HG03521 (cell line): ENCODE data around the gene OR10G3.

Experiments used
- ATAC-seq: cut with Tn5 transposase; IDR thresholded peaks from one replicate; pipeline ENCODE4 v1.9.1; 2021; ENCODE audit warnings: mild to moderate bottlenecking, moderate library complexity; ENCODE audit not compliant: unreplicated experiment

Gene OR10G3

GRCh38 chr14:21536418-21537089, 43.3 kb downstream of the OR10G3 start:
- ATAC-seq: no peak

- ATAC-seq: no peak
These were observed 44.1 kb downstream of the OR10G3 start for GRCh38 chr14:21535545-21536417.

GRCh38 chr14:21534576-21534975, 45.3 kb downstream of the OR10G3 start:
- ATAC-seq: no peak

GRCh38 chr14:21533294-21533693, 46.6 kb downstream of the OR10G3 start:
- ATAC-seq: no peak

- ATAC-seq: no peak
These were observed 50.4 kb downstream of the OR10G3 start for GRCh38 chr14:21529515-21529914.

GRCh38 chr14:21528381-21529348, 51.2 kb downstream of the OR10G3 start:
- no peak for ATAC-seq

- ATAC-seq: no peak
These were observed 52.6 kb downstream of the OR10G3 start for GRCh38 chr14:21527318-21527679.

GRCh38 chr14:21526672-21527317, 53.1 kb downstream of the OR10G3 start:
- ATAC-seq: no peak

- no peak for ATAC-seq
These were observed 53.8 kb downstream of the OR10G3 start, which contains the start of gene SALL2 for GRCh38 chr14:21525962-21526671. Gene SALL2 (minus strand): TSS chr14:21526346. CDS start chr14:21526127, 219 bp downstream.

- no peak for ATAC-seq
These were observed 54.3 kb downstream of the OR10G3 start for GRCh38 chr14:21525571-21525961.

GRCh38 chr14:21524575-21525490, 55.0 kb downstream of the OR10G3 start:
- ATAC-seq: no peak

GRCh38 chr14:21523203-21523602, 56.7 kb downstream of the OR10G3 start:
- no peak for ATAC-seq

GRCh38 chr14:21521501-21521900, 58.4 kb downstream of the OR10G3 start:
- ATAC-seq: no peak

- ATAC-seq: no peak
These were observed 59.1 kb downstream of the OR10G3 start for GRCh38 chr14:21520767-21521166.

- ATAC-seq: no peak
These were observed 61.2 kb downstream of the OR10G3 start for GRCh38 chr14:21518725-21519124.
